Keratinocyte (primary cell): Measurements from ENCODE around the gene APEX1. TPM values are rescaled to one million over a fixed set of nuclear protein-coding genes. Genes with fewer than 3 reads are reported as not detected.

Source experiments
- DNase-seq: peaks from one replicate; pipeline ENCODE4 v3.0.0-alpha.2; 2011; ENCODE audit warnings: low read depth, missing footprints, low spot score
- FAIRE-seq: peaks from 2 replicates; lab custom pipeline; 2011; peaks lifted over from hg19 to GRCh38; lab: Jason Lieb, UNC
- H2AFZ ChIP-seq: 2 replicates; pipeline ENCODE4 v1.6.0; 2012; ENCODE audit warnings: low read length, control low read depth, inconsistent platforms; ENCODE audit not compliant: control insufficient read depth
- H3K27ac ChIP-seq: 2 replicates; pipeline ENCODE4 v1.5.1; 2011; ENCODE audit warnings: low read length; ENCODE audit not compliant: control insufficient read depth, insufficient read depth
- H3K27me3 ChIP-seq: 3 replicates; pipeline ENCODE4 v1.6.0; 2011; ENCODE audit warnings: low read length; ENCODE audit not compliant: control insufficient read depth, insufficient read depth; ENCODE audit errors: extremely low read depth
- H3K36me3 ChIP-seq, 2 experiments: 2 replicates in 1 of 2; 3 replicates in 1 of 2; pipeline ENCODE4 v1.5.1; 2011; ENCODE audit warnings: low read length in 2 of 2, mild to moderate bottlenecking in 1 of 2; ENCODE audit not compliant: control insufficient read depth in 2 of 2, insufficient read depth in 2 of 2; ENCODE audit errors: extremely low read depth in 1 of 2
- H3K4me1 ChIP-seq: 3 replicates; pipeline ENCODE4 v1.5.1; 2011; ENCODE audit warnings: low read length; ENCODE audit not compliant: control insufficient read depth, insufficient read depth; ENCODE audit errors: extremely low read depth
- H3K4me2 ChIP-seq: 3 replicates; pipeline ENCODE4 v1.6.0; 2011; ENCODE audit warnings: low read depth, low read length; ENCODE audit not compliant: control insufficient read depth, insufficient read depth; ENCODE audit errors: extremely low read depth
- H3K4me3 ChIP-seq, 3 experiments: fragments of 200-600 bp in 1 of 3; sonication (generic) in 1 of 3; 2 replicates in 2 of 3; 3 replicates in 1 of 3; pipeline ENCODE4 v1.5.1; 2011 to 2016; ENCODE audit warnings: low read length in 3 of 3, mild to moderate bottlenecking in 3 of 3, control low read depth in 2 of 3, inconsistent platforms in 1 of 3, low read depth in 1 of 3, mixed read lengths in 1 of 3, mixed run types in 1 of 3, moderate library complexity in 1 of 3; ENCODE audit not compliant: control insufficient read depth in 2 of 3, insufficient read depth in 2 of 3; ENCODE audit errors: extremely low read depth in 1 of 3
- H3K79me2 ChIP-seq: 2 replicates; pipeline ENCODE4 v1.6.0; 2012; ENCODE audit warnings: low read length; ENCODE audit not compliant: control insufficient read depth, insufficient read depth
- H3K9ac ChIP-seq: 3 replicates; pipeline ENCODE4 v1.6.0; 2011; ENCODE audit warnings: low read length; ENCODE audit not compliant: control insufficient read depth, insufficient read depth; ENCODE audit errors: extremely low read depth
- H3K9me1 ChIP-seq: 3 replicates; pipeline ENCODE4 v1.6.0; 2011; ENCODE audit warnings: low read length; ENCODE audit not compliant: control insufficient read depth, insufficient read depth; ENCODE audit errors: extremely low read depth
- H3K9me3 ChIP-seq: 2 replicates; pipeline ENCODE4 v1.5.1; 2012; ENCODE audit warnings: low read depth, low read length; ENCODE audit not compliant: control insufficient read depth
- H4K20me1 ChIP-seq: 3 replicates; pipeline ENCODE4 v1.6.0; 2011; ENCODE audit warnings: low read length; ENCODE audit not compliant: control insufficient read depth, insufficient read depth; ENCODE audit errors: extremely low read depth
- EZH2 ChIP-seq: IDR thresholded peaks from one replicate; pipeline ENCODE4 v1.6.1; 2012; ENCODE audit warnings: inconsistent platforms, mild to moderate bottlenecking, low read length, moderate library complexity
- dilution Hi-C: fragments of 300-500 bp; cut with MboI; formaldehyde crosslinking; loops from one replicate; pipeline ENCODE4 v1.7.0; 2020; ENCODE audit warnings: low sequenced_read_pairs; ENCODE audit not compliant: extremely low pct_ligation_motif_present
- polyA plus RNA-seq, 5 experiments: library from polyadenylated mRNA; depleted of rRNA in 3 of 5; stranded (reverse) in 3 of 5; stranded (forward) in 1 of 5; unstranded in 1 of 5; fragments of >200 nt; gene quantifications; 1 replicate in 1 of 5; 2 replicates in 3 of 5; 3 replicates in 1 of 5; pipeline versions ENCODE4 v1.2.1 to v1.2.3, GENCODE V29; 2011 to 2012; ENCODE audit warnings: missing spikeins in 2 of 5, low read depth in 1 of 5, low replicate concordance in 1 of 5
- TF ChIP-seq, protein P1 (sequence below), 3 experiments: IDR thresholded peaks in 1 of 3; conservative IDR thresholded peaks in 1 of 3; optimal IDR thresholded peaks in 1 of 3; 2 replicates in 2 of 3; 3 replicates in 1 of 3; pipeline versions ENCODE3 to v1.5.1; 2011; ENCODE audit warnings: low read length in 3 of 3, mild to moderate bottlenecking in 3 of 3, moderate library complexity in 2 of 3, control low read depth in 1 of 3, inconsistent platforms in 1 of 3; ENCODE audit not compliant: insufficient read depth in 2 of 3; ENCODE audit errors: extremely low read depth in 1 of 3

The APEX1 gene
- polyA plus RNA-seq, 1 donor (not counting 4 experiments of a cell fraction or from before 2014, with no cell fraction given) = 234 TPM

- Histone ChIP-seq H3K27me3 (no peaks in the 10 kb centered on the region), H3K4me1 (peaks cover 22% of the 10 kb centered on the region), H3K36me3 (no peaks in the 10 kb centered on the region), H3K9me1 (no peaks in the 10 kb centered on the region), H3K9me3 (no peaks in the 10 kb centered on the region), H3K9ac (no peak overlapping the region), H3K4me3 (no peak overlapping the region), H3K4me2 (no peak overlapping the region), H2AFZ (no peak overlapping the region), H3K79me2 (no peaks in the 10 kb centered on the region), H3K27ac (no peak overlapping the region), H4K20me1 (no peaks in the 10 kb centered on the region)
- TF ChIP-seq, protein P1, sequence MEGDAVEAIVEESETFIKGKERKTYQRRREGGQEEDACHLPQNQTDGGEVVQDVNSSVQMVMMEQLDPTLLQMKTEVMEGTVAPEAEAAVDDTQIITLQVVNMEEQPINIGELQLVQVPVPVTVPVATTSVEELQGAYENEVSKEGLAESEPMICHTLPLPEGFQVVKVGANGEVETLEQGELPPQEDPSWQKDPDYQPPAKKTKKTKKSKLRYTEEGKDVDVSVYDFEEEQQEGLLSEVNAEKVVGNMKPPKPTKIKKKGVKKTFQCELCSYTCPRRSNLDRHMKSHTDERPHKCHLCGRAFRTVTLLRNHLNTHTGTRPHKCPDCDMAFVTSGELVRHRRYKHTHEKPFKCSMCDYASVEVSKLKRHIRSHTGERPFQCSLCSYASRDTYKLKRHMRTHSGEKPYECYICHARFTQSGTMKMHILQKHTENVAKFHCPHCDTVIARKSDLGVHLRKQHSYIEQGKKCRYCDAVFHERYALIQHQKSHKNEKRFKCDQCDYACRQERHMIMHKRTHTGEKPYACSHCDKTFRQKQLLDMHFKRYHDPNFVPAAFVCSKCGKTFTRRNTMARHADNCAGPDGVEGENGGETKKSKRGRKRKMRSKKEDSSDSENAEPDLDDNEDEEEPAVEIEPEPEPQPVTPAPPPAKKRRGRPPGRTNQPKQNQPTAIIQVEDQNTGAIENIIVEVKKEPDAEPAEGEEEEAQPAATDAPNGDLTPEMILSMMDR (optimal IDR thresholded peaks at IDR 0.05 in 1 of 3, IDR thresholded peaks at IDR 0.05 in 1 of 3, conservative IDR thresholded peaks at IDR 0.05 in 1 of 3; ENCODE audit: extremely low read depth in 1 of 3, insufficient read depth in 2 of 3, low read length in 3 of 3) = no peak
- no peak for TF ChIP-seq EZH2
- DNase-seq = no peak
- FAIRE-seq = no peak
- dilution Hi-C loops = no loop called here
Observed at GRCh38 chr14:20499881-20500280, 44.9 kb downstream of the APEX1 start.

DNA sequence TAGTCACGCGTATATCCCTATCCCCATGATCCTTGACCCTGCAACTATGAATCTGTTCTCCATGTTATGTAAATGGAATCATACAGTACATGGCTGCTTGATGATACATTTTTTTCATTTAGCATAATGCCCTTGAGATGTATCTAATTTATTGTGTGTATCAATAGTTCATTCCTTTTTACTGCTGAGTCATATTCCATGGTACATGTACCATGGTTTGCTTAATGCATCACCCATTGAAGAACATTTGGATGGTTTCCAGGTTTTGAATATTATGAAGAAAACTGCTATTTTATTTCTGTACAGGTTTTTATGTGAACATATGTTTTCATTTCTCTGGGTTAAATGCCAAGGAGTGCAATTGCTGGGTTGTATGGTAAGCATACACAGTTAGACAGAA is 46.3 kb downstream of the APEX1 start:
- no peaks in the 10 kb centered on the region for H3K9me1 ChIP-seq
- no peak overlapping the region for H2AFZ ChIP-seq
- no peaks in the 10 kb centered on the region for H3K36me3 ChIP-seq
- H4K20me1 ChIP-seq = no peaks in the 10 kb centered on the region
- DNase-seq (no peak), FAIRE-seq (no peak)
- no peaks in the 10 kb centered on the region for H3K27me3 ChIP-seq
- dilution Hi-C loops = no loop called here
- H3K27ac ChIP-seq = no peak overlapping the region
- H3K9ac ChIP-seq = no peak overlapping the region
- H3K79me2 ChIP-seq = no peaks in the 10 kb centered on the region
- H3K4me2 ChIP-seq = no peak overlapping the region
- H3K4me1 ChIP-seq = peaks cover 14% of the 10 kb centered on the region
- H3K4me3 ChIP-seq = no peak overlapping the region
- no peaks in the 10 kb centered on the region for H3K9me3 ChIP-seq
- TF ChIP-seq, protein P1 (optimal IDR thresholded peaks at IDR 0.05 in 1 of 3, IDR thresholded peaks at IDR 0.05 in 1 of 3, conservative IDR thresholded peaks at IDR 0.05 in 1 of 3; ENCODE audit: extremely low read depth in 1 of 3, insufficient read depth in 2 of 3, low read length in 3 of 3) = no peak
